ENCODE results near the gene ZBTB3. TPM values are rescaled to one million over a fixed set of nuclear protein-coding genes. Genes with fewer than 3 reads are reported as not detected.

The ZBTB3 gene
- total RNA-seq, 2 donors from 2014 or later, result 7.4 to 9.1 TPM

- no peaks in the 10 kb centered on the region for H3K27me3 Mint-ChIP-seq
- peaks cover 28% of the 10 kb centered on the region for H3K4me1 Mint-ChIP-seq
- ATAC-seq (no peak), DNase-seq (no peak)
- H3K36me3 Mint-ChIP-seq (ENCODE audit: low read depth), result peaks cover 6% of the 10 kb centered on the region
- H3K9me3 ChIP-seq (ENCODE audit: control insufficient read depth, low read length, poor library complexity, severe bottlenecking), result no peaks in the 10 kb centered on the region
- peak overlapping the region; percentile 39 for H3K27ac Mint-ChIP-seq
- H3K4me3 Mint-ChIP-seq, result no peak overlapping the region
Measured at GRCh38 chr11:62719302-62719978, 34.5 kb downstream of the ZBTB3 start.

- ATAC-seq, result no peak
- DNase-seq, result no peak
- no peaks in the 10 kb centered on the region for H3K9me3 ChIP-seq (ENCODE audit: control insufficient read depth, low read length, poor library complexity, severe bottlenecking)
- peaks cover 3% of the 10 kb centered on the region for H3K36me3 Mint-ChIP-seq (ENCODE audit: low read depth)
- peaks cover 32% of the 10 kb centered on the region for H3K4me1 Mint-ChIP-seq
- H3K4me3 Mint-ChIP-seq, result no peak overlapping the region
- H3K27me3 Mint-ChIP-seq, result no peaks in the 10 kb centered on the region
- peak overlapping the region; percentile 62 for H3K27ac Mint-ChIP-seq
Measured at GRCh38 chr11:62716816-62717215, 37.1 kb downstream of the ZBTB3 start.

- Mint-ChIP-seq H3K4me1 (peaks cover 32% of the 10 kb centered on the region), H3K27me3 (no peaks in the 10 kb centered on the region), H3K27ac (peak overlapping the region; percentile 62), H3K36me3 (ENCODE audit: low read depth) (peaks cover 3% of the 10 kb centered on the region), H3K4me3 (no peak overlapping the region)
- DNase-seq, result no peak
- no peak for ATAC-seq
- no peaks in the 10 kb centered on the region for H3K9me3 ChIP-seq (ENCODE audit: control insufficient read depth, low read length, poor library complexity, severe bottlenecking)
Measured at GRCh38 chr11:62716206-62716605, 37.8 kb downstream of the ZBTB3 start.

- no peak overlapping the region for H3K4me3 Mint-ChIP-seq
- H3K36me3 Mint-ChIP-seq (ENCODE audit: low read depth), result peaks cover 3% of the 10 kb centered on the region
- peak overlapping the region; percentile 91 for H3K27ac Mint-ChIP-seq
- no peaks in the 10 kb centered on the region for H3K9me3 ChIP-seq (ENCODE audit: control insufficient read depth, low read length, poor library complexity, severe bottlenecking)
- ATAC-seq, result no peak
- peaks cover 32% of the 10 kb centered on the region for H3K4me1 Mint-ChIP-seq
- no peaks in the 10 kb centered on the region for H3K27me3 Mint-ChIP-seq
- DNase-seq, result no peak
Measured at GRCh38 chr11:62715150-62716130, 38.5 kb downstream of the ZBTB3 start.

- DNase-seq (no peak), ATAC-seq (no peak)
- Mint-ChIP-seq H3K4me1 (peaks cover 39% of the 10 kb centered on the region), H3K36me3 (ENCODE audit: low read depth) (no peaks in the 10 kb centered on the region), H3K4me3 (no peak overlapping the region), H3K27me3 (no peaks in the 10 kb centered on the region), H3K27ac (peak overlapping the region; percentile 91)
- no peaks in the 10 kb centered on the region for H3K9me3 ChIP-seq (ENCODE audit: control insufficient read depth, low read length, poor library complexity, severe bottlenecking)
Measured at GRCh38 chr11:62713343-62713742, 40.6 kb downstream of the ZBTB3 start.

GRCh38 chr11:62712861-62713260, 41.1 kb downstream of the ZBTB3 start:
- Mint-ChIP-seq H3K4me3 (no peak overlapping the region), H3K4me1 (peaks cover 40% of the 10 kb centered on the region), H3K27ac (peak overlapping the region; percentile 91), H3K36me3 (ENCODE audit: low read depth) (no peaks in the 10 kb centered on the region), H3K27me3 (no peaks in the 10 kb centered on the region)
- H3K9me3 ChIP-seq (ENCODE audit: control insufficient read depth, low read length, poor library complexity, severe bottlenecking), result no peaks in the 10 kb centered on the region
- no peak for DNase-seq
- no peak for ATAC-seq

GRCh38 chr11:62712276-62712812, 41.6 kb downstream of the ZBTB3 start:
- no peaks in the 10 kb centered on the region for H3K9me3 ChIP-seq (ENCODE audit: control insufficient read depth, low read length, poor library complexity, severe bottlenecking)
- ATAC-seq, result no peak
- Mint-ChIP-seq H3K4me1 (peaks cover 41% of the 10 kb centered on the region), H3K36me3 (ENCODE audit: low read depth) (no peaks in the 10 kb centered on the region), H3K27ac (peak overlapping the region; percentile 91), H3K4me3 (no peak overlapping the region), H3K27me3 (no peaks in the 10 kb centered on the region)
- DNase-seq, result no peak

GRCh38 chr11:62710001-62710345, 44.0 kb downstream of the ZBTB3 start:
- no peaks in the 10 kb centered on the region for H3K27me3 Mint-ChIP-seq
- H3K27ac Mint-ChIP-seq, result peak overlapping the region; percentile 100
- H3K36me3 Mint-ChIP-seq (ENCODE audit: low read depth), result no peaks in the 10 kb centered on the region
- H3K4me1 Mint-ChIP-seq, result peaks cover 43% of the 10 kb centered on the region
- DNase-seq (peak in 1 of 3 donors; percentile 20), ATAC-seq (no peak)
- peak overlapping the region; percentile 97 for H3K4me3 Mint-ChIP-seq
- H3K9me3 ChIP-seq (ENCODE audit: control insufficient read depth, low read length, poor library complexity, severe bottlenecking), result no peaks in the 10 kb centered on the region

GRCh38 chr11:62709247-62710000, 44.5 kb downstream of the ZBTB3 start:
- Mint-ChIP-seq H3K36me3 (ENCODE audit: low read depth) (no peaks in the 10 kb centered on the region), H3K27me3 (no peaks in the 10 kb centered on the region), H3K27ac (peak overlapping the region; percentile 100), H3K4me3 (peak overlapping the region; percentile 97), H3K4me1 (peaks cover 41% of the 10 kb centered on the region)
- DNase-seq (peak; percentile 83 to 93 (median 90)), ATAC-seq (peak; percentile 83)
- H3K9me3 ChIP-seq (ENCODE audit: control insufficient read depth, low read length, poor library complexity, severe bottlenecking), result no peaks in the 10 kb centered on the region

GRCh38 chr11:62708793-62709192, 45.2 kb downstream of the ZBTB3 start:
- Mint-ChIP-seq H3K27ac (peak overlapping the region; percentile 100), H3K4me3 (peak overlapping the region; percentile 97), H3K36me3 (ENCODE audit: low read depth) (no peaks in the 10 kb centered on the region), H3K4me1 (peaks cover 38% of the 10 kb centered on the region), H3K27me3 (no peaks in the 10 kb centered on the region)
- DNase-seq (peak; percentile 26 to 33 (median 26)), ATAC-seq (peak; percentile 22)
- no peaks in the 10 kb centered on the region for H3K9me3 ChIP-seq (ENCODE audit: control insufficient read depth, low read length, poor library complexity, severe bottlenecking)

GRCh38 chr11:62708392-62708791, 45.6 kb downstream of the ZBTB3 start:
- Mint-ChIP-seq H3K27ac (peak overlapping the region; percentile 100), H3K4me1 (peaks cover 35% of the 10 kb centered on the region), H3K36me3 (ENCODE audit: low read depth) (no peaks in the 10 kb centered on the region), H3K27me3 (no peaks in the 10 kb centered on the region), H3K4me3 (peak overlapping the region; percentile 97)
- DNase-seq, result no peak
- H3K9me3 ChIP-seq (ENCODE audit: control insufficient read depth, low read length, poor library complexity, severe bottlenecking), result no peaks in the 10 kb centered on the region
- ATAC-seq, result no peak

GRCh38 chr11:62707277-62707861, 46.6 kb downstream of the ZBTB3 start, which contains the start of the genes BSCL2 and GNG3:
BSCL2 (minus strand) TSS chr11:62707424; CDS start chr11:62707195, 229 bp downstream.
GNG3 (plus strand) TSS chr11:62707676; CDS start chr11:62708296, 620 bp downstream.
- Mint-ChIP-seq H3K4me3 (peak within 1 kb of the TSS; percentile 97), H3K36me3 (ENCODE audit: low read depth) (no peaks in the 10 kb centered on the region), H3K27me3 (no peaks in the 10 kb centered on the region), H3K27ac (peak within 1 kb of the TSS; percentile 100), H3K4me1 (peaks cover 29% of the 10 kb centered on the region)
- DNase-seq (no peak), ATAC-seq (no peak)
- no peaks in the 10 kb centered on the region for H3K9me3 ChIP-seq (ENCODE audit: control insufficient read depth, low read length, poor library complexity, severe bottlenecking)

Measured in T-helper 17 cell (primary cell).